Sigmoid colon (tissue), 4 donors: ENCODE data around the gene REN.

Experiments used
- EP300 ChIP-seq, 4 donors: sonication (generic); formaldehyde crosslinking; IDR thresholded peaks; one replicate each; pipeline ENCODE4 v1.6.1; 2017; ENCODE audit warnings: antibody characterized with exemption in 4 of 4
- POLR2A ChIP-seq, 2 donors: fragments of 450-650 bp; IDR thresholded peaks; one replicate each; pipeline ENCODE4 v1.6.1; 2016; ENCODE audit warnings: antibody characterized with exemption in 2 of 2, mild to moderate bottlenecking in 2 of 2, moderate library complexity in 2 of 2
- TF ChIP-seq, protein P1 (sequence below), 4 experiments: fragments of 450-650 bp in 3 of 4; fragments of 200-600 bp in 1 of 4; IDR thresholded peaks; one replicate each; pipeline ENCODE4 v1.5.1; 2016 to 2019; ENCODE audit warnings: antibody characterized with exemption in 4 of 4, mild to moderate bottlenecking in 3 of 4, moderate library complexity in 2 of 4

DNA sequence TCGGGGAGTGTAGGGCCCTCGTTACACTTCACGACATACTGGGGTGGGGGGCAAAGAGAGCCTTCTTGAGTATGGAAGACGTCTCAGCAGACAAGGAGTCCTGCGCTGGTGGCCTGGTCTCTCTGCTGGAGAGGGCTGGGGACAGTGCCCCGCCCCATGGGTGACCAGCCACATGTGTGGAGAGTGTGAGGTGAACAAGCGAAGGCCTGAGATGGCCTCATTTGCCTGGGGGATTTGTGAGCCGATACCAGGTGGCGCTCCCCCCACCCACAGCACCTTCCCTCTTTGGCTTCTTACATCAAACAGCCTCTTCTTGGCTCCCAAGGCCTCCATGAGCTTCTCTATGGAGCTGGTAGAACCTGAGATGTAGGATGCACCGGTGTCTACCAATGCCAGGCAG is 10.3 kb downstream of the REN start:
- TF ChIP-seq POLR2A (IDR thresholded peaks at IDR 0.05), result no peak
- TF ChIP-seq EP300 (IDR thresholded peaks at IDR 0.05), result no peak
- TF ChIP-seq, protein P1, sequence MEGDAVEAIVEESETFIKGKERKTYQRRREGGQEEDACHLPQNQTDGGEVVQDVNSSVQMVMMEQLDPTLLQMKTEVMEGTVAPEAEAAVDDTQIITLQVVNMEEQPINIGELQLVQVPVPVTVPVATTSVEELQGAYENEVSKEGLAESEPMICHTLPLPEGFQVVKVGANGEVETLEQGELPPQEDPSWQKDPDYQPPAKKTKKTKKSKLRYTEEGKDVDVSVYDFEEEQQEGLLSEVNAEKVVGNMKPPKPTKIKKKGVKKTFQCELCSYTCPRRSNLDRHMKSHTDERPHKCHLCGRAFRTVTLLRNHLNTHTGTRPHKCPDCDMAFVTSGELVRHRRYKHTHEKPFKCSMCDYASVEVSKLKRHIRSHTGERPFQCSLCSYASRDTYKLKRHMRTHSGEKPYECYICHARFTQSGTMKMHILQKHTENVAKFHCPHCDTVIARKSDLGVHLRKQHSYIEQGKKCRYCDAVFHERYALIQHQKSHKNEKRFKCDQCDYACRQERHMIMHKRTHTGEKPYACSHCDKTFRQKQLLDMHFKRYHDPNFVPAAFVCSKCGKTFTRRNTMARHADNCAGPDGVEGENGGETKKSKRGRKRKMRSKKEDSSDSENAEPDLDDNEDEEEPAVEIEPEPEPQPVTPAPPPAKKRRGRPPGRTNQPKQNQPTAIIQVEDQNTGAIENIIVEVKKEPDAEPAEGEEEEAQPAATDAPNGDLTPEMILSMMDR (IDR thresholded peaks at IDR 0.05), result no peak
